Measurements from ENCODE around the gene GRK6.

The GRK6 gene

GRCh38 chr5:177489119-177489716 is 62.7 kb downstream of the GRK6 start:
- no peak for DNase-seq

- DNase-seq: no peak
Observed at GRCh38 chr5:177490311-177490991, 64.0 kb downstream of the GRK6 start.

GRCh38 chr5:177490992-177491391 is 64.5 kb downstream of the GRK6 start:
- DNase-seq: no peak

- no peak for DNase-seq
Observed at GRCh38 chr5:177491429-177491945, 65.0 kb downstream of the GRK6 start.

GRCh38 chr5:177491983-177492746 is 65.7 kb downstream of the GRK6 start:
- no peak for DNase-seq

Data from DMS153 (cell line).